Gastroesophageal sphincter (tissue), 3 donors: ENCODE data around the gene NAV2.

Experiments used
- POLR2A ChIP-seq, 2 donors: fragments of 450-650 bp; IDR thresholded peaks; one replicate each; pipeline ENCODE4 v1.6.1; 2017; ENCODE audit warnings: antibody characterized with exemption in 2 of 2, mild to moderate bottlenecking in 2 of 2, moderate library complexity in 1 of 2
- TF ChIP-seq, protein P1 (sequence below), 4 experiments: fragments of 200-600 bp in 2 of 4; fragments of 450-650 bp in 2 of 4; sonication (generic) in 1 of 4; IDR thresholded peaks; one replicate each; pipeline ENCODE4 v1.5.1; 2017 to 2019; ENCODE audit warnings: antibody characterized with exemption in 4 of 4, mild to moderate bottlenecking in 2 of 4, moderate library complexity in 2 of 4

DNA sequence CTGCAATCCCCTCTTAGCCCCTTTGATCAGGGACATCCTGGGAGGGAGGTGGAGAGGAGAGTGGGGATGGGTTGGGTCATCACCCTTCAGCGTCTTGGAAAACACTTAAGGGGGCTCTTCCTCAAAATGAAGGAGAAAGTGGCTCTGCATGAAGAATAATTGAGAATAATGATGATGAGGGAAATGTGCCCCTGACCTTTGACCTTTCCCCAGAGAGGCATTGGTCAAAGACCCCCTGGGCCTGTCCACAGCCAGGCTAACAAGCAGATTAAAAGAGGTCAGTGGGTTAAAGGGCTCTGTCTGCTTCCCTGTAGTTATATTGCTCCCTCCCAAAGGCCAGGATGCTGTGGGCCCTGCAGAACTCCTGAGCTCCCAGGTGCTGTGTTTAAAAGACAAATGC, 68.7 kb downstream of the NAV2 start:
- TF ChIP-seq, protein P1, sequence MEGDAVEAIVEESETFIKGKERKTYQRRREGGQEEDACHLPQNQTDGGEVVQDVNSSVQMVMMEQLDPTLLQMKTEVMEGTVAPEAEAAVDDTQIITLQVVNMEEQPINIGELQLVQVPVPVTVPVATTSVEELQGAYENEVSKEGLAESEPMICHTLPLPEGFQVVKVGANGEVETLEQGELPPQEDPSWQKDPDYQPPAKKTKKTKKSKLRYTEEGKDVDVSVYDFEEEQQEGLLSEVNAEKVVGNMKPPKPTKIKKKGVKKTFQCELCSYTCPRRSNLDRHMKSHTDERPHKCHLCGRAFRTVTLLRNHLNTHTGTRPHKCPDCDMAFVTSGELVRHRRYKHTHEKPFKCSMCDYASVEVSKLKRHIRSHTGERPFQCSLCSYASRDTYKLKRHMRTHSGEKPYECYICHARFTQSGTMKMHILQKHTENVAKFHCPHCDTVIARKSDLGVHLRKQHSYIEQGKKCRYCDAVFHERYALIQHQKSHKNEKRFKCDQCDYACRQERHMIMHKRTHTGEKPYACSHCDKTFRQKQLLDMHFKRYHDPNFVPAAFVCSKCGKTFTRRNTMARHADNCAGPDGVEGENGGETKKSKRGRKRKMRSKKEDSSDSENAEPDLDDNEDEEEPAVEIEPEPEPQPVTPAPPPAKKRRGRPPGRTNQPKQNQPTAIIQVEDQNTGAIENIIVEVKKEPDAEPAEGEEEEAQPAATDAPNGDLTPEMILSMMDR (IDR thresholded peaks at IDR 0.05): no peak
- TF ChIP-seq POLR2A (IDR thresholded peaks at IDR 0.05): no peak
